Urinary bladder (tissue), 4 donors: ENCODE data around the gene LRCH4. TPM values are rescaled to one million over a fixed set of nuclear protein-coding genes. Genes with fewer than 3 reads are reported as not detected.

Experiments
- DNase-seq: peaks from one replicate; pipeline ENCODE4 v3.0.0-alpha.2; 2015; ENCODE audit errors: extremely low spot score
- H3K27ac ChIP-seq: one replicate; pipeline ENCODE4 v1.5.1; 2013; ENCODE audit warnings: low read depth, mild to moderate bottlenecking, moderate library complexity
- H3K36me3 ChIP-seq: one replicate; pipeline ENCODE4 v1.6.1; 2013; ENCODE audit warnings: mild to moderate bottlenecking, moderate library complexity; ENCODE audit not compliant: insufficient read depth
- H3K4me1 ChIP-seq: one replicate; pipeline ENCODE4 v1.6.1; 2013; ENCODE audit warnings: mild to moderate bottlenecking, moderate library complexity; ENCODE audit not compliant: insufficient read depth
- H3K4me3 ChIP-seq: one replicate; pipeline ENCODE4 v1.5.1; 2013; ENCODE audit warnings: low read depth, low read length
- WGBS: extraction: QIAGEN DNeasy Blood & Tissue Kit; methylation state at CpG from one replicate; pipeline ENCODE4 v1.1.7; 2013; 5-methylcytosine and 5-hydroxymethylcytosine counted together
- polyA plus RNA-seq: library from polyadenylated mRNA; stranded (reverse); fragments of 200-250 nt; gene quantifications from one replicate; pipeline ENCODE4 v1.2.3, GENCODE V29; 2013
- total RNA-seq: library from RNA; depleted of rRNA; stranded (reverse); fragments of >200 nt; gene quantifications from one replicate; pipeline ENCODE4 v1.2.3, GENCODE V29; 2014
- donor health status: healthy with polysubstance abuse.
- donor health status: healthy.

Gene LRCH4
- total and polyA plus RNA-seq, 2 donors, result 13.7 to 33.0 TPM

DNA sequence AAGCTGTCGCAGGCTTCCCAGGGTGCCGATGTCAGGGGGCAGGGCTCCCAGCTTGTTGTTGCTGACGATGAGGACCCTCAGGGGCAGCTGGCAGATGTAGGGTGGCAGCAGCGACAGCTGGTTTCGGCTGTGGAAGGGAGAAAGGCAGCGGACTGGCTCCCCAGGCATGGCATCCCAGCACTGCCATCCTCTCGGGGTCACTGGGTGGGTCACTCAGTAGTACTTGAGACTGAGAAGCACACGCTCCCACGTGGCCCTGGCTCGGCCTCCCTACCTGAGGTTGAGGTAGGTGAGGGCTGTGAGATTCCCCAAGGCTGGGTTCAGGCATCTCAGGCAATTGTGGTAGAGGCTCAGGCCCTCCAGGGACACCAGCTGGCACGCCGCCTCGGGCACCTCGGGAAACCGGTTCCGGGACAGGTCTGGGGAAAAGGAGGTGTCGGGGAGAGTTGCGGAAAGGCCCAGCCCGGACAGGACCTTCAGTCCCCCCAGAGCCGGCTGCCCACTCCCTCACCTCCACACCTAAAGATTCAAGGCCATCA, 3.8 kb downstream of the LRCH4 start:
- no peak for DNase-seq
- no peak overlapping the region for H3K4me3 ChIP-seq
- H3K27ac ChIP-seq, result no peak overlapping the region
- no peaks in the 10 kb centered on the region for H3K4me1 ChIP-seq
- peaks cover 4% of the 10 kb centered on the region for H3K36me3 ChIP-seq
- WGBS, result 91% methylated on average over 20 of the region's 20 CpGs

DNA sequence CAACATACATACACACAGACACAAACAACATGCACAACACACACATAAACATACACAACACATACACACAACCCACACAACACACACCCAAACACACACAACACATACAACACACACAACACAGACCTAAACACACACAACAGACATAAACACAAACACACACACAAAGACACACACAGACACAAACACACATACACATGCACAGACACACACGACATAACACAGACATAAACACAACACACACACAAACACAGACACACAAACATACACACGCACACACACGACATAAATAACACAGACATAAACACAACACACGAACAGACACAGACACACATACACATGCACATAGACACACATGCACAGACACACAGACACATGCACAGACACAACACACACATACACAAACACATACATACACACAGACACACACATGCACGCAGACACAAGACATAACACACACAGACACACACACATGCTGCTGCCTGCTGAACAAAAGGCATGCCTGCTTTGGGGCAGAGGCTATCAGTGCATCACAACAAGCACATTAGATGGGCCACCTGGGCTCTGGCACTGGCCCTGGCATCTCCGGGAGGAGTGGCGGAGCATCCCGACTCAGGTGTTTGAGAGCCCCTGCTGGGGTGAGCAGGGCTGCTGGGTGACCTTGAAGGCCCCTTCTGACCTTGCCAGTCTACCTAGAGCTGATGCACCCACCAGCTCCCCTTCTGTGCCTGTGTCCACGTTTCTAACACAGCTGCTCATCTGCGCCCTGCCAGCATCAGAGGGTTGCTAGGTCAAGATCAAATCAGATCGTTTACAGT, 5.3 kb downstream of the LRCH4 start:
- Histone ChIP-seq H3K27ac (no peak overlapping the region), H3K4me1 (no peaks in the 10 kb centered on the region), H3K36me3 (peaks cover 8% of the 10 kb centered on the region), H3K4me3 (no peak overlapping the region)
- no peak for DNase-seq
- whole genome bisulfite sequencing, result 85% methylated on average over 11 of the region's 11 CpGs

DNA sequence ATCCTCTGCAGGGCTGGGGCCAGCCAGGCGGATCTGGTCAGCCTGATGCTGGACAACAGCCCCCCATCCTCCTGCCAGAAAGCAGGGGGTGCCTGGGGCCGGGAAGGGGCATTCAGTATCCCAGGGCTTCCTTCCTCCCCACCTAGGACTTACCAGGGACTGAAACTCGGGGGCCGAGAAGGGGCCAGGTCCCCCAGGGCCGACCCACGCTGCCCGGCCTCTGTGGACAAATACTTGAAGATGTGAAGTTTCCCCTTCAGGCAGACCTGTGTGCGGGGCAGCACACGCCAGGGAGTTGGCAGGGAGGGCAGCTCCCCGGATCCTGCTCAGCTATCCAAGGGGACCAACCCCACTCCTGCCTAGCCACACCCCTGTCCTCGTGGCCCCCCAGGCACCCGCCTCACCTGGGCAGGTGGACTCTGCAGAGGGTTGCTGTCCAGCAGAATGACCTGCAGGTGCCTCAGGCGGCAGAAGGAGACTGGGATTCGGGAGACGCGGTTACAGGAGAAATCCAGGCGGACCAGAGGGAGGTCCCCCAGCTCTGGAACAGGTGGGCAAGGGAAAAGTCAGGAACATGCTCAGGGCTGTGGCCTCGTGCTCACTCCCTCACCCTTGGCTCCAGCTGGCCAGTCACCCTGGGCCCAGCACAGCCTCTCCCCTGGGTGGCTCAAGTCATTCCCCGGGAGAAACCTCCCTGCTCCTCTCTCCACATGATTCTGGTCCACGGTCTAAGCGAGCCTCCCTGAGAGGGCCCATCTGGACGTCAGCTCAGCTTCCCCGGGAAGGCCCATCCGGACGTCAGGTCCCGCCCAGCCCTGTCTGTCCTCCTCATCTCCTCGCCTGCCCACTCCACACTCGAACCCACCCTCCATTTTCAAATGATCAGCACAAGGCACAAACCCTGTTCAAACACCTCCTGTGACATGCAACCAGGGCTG, 7.4 kb downstream of the LRCH4 start:
- no peak for DNase-seq
- Histone ChIP-seq H3K4me3 (no peak overlapping the region), H3K36me3 (peaks cover 15% of the 10 kb centered on the region), H3K4me1 (no peaks in the 10 kb centered on the region), H3K27ac (no peak overlapping the region)
- 88% methylated on average over 28 of the region's 28 CpGs for WGBS

DNA sequence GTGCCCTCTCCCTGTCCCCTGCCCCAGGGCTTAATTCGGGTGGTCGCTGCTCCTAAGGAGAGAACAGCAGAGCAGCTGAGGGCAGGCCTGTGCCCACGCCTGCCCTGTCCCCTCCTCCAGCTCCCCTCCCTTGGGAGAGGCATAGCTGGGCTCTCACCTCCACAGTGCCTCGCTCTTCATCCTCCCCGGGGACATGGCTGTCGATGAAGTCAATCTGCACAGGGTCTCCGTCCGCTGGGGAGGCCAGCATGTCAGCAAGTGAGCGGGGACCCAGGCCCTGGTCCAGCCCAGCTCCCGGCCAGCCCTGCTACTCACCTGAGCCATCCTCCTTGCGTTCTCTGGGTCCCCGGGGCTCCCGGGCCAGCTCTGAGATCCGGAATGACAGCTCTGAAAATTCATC, 8.4 kb downstream of the LRCH4 start:
- WGBS, result 95% methylated on average over 14 of the region's 14 CpGs
- Histone ChIP-seq H3K4me3 (no peak overlapping the region), H3K4me1 (no peaks in the 10 kb centered on the region), H3K27ac (no peak overlapping the region), H3K36me3 (peaks cover 15% of the 10 kb centered on the region)
- DNase-seq, result no peak

DNA sequence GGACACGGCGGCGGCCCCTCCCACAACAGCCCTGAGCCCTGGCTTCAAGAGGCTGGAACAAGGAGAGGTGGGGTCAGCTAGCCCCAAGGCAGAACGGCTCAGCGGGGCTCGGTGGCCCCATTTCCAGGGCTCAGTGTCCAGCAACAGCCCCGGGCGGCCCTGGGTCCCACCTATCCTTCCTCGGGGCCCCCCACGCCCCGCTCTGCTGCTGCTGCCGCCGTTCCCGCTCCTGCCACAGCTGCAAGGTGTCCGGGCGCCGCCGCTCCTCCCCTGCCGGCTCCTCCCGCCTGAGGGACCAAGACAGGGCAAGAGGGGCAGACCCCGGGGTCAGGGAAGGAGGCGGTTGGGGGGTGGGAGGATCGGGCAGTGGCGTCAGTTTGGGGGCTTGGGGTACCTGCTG, 8.8 kb downstream of the LRCH4 start:
- no peak overlapping the region for H3K27ac ChIP-seq
- no peak overlapping the region for H3K4me3 ChIP-seq
- H3K4me1 ChIP-seq, result no peaks in the 10 kb centered on the region
- H3K36me3 ChIP-seq, result peaks cover 15% of the 10 kb centered on the region
- DNase-seq, result no peak
- WGBS, result 92% methylated on average over 24 of the region's 24 CpGs

DNA sequence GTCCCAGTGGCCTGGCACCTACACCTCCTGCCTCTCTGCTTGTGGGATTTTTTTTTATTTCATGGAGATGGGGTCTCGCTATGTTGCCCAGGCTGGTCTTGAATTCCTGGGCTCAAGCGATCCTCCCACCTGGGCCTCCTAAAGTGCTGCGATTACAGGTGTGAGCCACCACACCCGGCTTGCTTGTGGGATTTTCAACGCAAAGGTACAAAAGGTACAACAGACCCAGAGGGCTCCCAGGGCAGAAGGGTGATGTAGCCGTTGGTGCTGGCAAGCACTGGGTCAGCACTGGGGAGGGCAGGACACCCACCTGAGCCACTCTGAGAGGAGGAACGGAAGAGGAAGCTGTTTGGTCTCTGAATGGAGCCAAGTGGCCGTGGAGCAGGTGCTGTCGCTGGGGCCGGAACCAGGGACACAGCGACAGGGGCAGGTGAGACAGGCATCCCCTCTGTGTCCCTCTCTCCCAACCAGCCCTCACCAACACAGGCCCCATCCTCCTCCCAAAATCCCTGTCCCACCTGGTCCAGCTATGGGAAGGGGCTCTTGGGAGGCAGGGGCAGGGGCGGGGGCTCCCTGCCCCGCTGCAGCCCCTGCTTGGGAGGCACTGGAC, 9.4 kb downstream of the LRCH4 start:
- WGBS, result 95% methylated on average over 13 of the region's 13 CpGs
- DNase-seq, result no peak
- no peak overlapping the region for H3K27ac ChIP-seq
- no peak overlapping the region for H3K4me3 ChIP-seq
- H3K36me3 ChIP-seq, result peaks cover 15% of the 10 kb centered on the region
- no peaks in the 10 kb centered on the region for H3K4me1 ChIP-seq

DNA sequence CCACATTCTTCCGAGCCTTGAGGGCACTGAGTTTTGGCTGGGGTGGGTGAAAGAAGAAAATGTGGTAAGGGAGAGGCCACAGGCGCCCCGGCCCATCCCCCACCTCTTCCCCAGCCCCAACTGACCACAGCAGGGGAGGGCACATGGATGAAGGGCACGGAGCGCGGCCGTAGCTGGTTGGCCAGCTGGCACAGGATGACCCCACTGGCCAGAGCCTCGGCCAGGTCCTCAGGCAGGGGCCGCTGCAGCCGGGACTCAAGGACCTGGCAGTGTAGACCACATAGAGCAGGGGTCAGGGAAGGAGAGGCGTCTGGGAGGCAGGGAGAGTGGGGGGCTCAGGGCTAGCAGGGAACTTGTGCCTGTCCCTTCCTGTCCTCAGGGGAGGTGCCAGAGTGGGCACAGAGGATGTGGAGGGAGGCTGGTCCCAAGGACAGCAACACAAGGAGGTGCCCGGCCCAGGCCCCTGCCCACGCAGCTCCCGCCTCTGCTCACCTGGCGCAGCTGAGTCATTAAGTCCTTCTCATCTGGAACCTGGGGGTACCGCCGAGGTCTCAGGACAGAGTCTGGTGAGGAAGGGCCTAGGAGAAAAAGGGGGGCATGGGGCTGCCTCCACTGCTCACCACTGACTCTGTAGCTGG, 10.1 kb downstream of the LRCH4 start:
- Histone ChIP-seq H3K36me3 (peaks cover 15% of the 10 kb centered on the region), H3K4me1 (no peaks in the 10 kb centered on the region), H3K27ac (no peak overlapping the region), H3K4me3 (no peak overlapping the region)
- no peak for DNase-seq
- WGBS, result 90% methylated on average over 17 of the region's 17 CpGs

DNA sequence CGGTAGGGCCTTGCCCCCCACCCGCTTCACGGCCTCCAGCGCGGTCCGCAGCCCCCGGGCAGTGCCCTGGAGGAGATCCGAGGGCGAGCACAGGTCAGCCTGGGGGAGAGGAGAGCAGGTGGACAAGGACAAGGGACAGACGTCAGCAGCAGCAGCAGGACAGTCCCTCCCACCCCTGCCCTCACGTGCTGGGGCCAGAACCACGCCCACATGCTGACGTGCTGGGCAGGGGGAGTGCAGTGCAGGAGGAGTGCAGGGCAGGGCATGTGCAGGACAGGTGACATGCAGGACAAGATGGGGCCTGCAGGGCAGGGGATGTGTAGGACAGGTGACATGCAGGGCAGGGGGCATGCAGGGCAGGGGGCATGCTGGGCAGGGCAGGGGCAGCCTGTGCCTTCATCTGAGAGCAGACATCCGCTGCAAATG, 10.7 kb downstream of the LRCH4 start:
- Histone ChIP-seq H3K36me3 (peaks cover 15% of the 10 kb centered on the region), H3K27ac (no peak overlapping the region), H3K4me1 (no peaks in the 10 kb centered on the region), H3K4me3 (no peak overlapping the region)
- DNase-seq, result no peak
- 80% methylated on average over 14 of the region's 14 CpGs for WGBS

DNA sequence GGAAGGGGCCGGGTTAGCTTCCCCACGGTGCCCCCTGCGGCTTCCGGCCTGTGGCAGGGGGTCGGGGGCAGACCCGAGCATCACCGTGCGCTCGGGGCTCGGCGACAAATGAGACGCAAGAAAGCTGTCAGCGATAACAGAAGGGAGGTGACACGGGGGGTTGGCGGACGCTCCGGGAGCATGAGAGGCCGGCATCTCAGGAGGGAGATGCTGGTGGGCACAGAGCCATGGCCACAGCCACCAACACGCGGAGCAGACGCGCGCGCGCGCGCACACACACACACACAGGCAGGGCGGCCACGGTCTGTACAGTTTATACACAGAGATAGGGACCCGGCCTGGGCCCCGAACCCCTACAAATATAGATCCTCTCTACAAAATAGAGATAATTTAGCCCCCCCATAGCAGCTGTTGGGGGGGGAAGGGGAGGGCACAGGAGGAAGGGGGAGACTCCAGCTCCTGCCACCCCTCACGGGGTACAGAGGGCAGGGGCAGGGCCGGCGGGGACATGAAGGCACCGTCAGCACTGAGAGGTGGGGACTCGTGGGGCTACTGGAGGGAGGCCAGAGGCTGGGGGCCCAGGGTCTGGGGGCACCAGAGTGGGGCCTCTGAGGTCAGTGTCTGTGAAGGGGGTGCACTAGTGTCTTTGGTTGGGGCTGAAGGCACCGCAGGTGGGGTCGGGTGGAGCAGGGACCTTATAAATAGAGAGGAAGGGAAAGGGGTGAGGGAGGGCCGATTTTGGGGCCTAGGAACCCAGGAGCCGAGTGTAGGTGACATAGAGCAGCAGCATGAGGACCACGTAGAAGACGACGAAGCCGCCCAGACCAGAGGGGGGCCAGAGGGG, 11.3 kb downstream of the LRCH4 start:
- peaks cover 15% of the 10 kb centered on the region for H3K36me3 ChIP-seq

DNA sequence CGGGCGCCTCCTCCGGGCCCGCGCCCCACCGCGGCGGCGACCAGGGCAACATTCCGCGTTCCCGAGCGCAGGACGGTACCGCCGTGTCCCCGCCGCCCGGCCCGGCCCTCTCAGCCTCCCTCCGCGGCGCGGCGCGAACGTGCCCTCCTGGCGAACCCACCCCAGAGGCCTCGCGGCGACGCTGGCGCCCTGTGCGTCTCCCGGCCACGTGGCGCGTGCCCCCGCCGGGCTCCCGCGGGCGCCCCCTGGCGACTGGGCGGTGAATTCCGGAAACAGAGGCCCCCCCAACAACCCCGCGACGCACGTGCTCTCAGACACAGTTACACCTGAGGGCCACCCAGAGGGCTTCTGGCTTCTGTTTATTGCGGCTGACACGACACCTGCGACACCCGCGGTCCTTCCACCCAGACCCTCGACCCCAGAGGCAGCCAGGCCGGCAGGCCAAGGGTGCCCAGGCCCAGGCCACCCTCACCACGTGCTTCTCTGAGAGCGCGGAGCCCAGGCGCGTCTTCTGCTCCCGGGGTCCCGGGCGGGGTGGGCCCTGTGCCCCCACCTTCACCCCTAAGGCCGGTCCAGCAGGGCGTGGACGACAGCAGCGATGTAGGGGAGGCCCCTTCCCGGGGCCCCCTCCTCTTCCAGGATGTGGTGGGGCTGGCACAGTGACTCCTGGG, 12.1 kb downstream of the LRCH4 start, which contains the start of gene SAP25:
TSS of gene SAP25 (minus strand) at position 210 of the 671 bp plus-strand sequence. CDS start at position 52, 158 bp downstream.
- Histone ChIP-seq H3K36me3 (peaks cover 15% of the 10 kb centered on the region), H3K4me1 (no peaks in the 10 kb centered on the region), H3K4me3 (no peak within 1 kb of the TSS), H3K27ac (no peak within 1 kb of the TSS)
- 91% methylated on average over 70 of the region's 70 CpGs for WGBS
- DNase-seq, result no peak

More for the DNA sequence above, 11.3 kb downstream of the LRCH4 start:
- DNase-seq, result no peak
- no peak overlapping the region for H3K4me3 ChIP-seq
- 89% methylated on average over 44 of the region's 44 CpGs for WGBS
- no peaks in the 10 kb centered on the region for H3K4me1 ChIP-seq
- H3K27ac ChIP-seq, result no peak overlapping the region

DNA sequence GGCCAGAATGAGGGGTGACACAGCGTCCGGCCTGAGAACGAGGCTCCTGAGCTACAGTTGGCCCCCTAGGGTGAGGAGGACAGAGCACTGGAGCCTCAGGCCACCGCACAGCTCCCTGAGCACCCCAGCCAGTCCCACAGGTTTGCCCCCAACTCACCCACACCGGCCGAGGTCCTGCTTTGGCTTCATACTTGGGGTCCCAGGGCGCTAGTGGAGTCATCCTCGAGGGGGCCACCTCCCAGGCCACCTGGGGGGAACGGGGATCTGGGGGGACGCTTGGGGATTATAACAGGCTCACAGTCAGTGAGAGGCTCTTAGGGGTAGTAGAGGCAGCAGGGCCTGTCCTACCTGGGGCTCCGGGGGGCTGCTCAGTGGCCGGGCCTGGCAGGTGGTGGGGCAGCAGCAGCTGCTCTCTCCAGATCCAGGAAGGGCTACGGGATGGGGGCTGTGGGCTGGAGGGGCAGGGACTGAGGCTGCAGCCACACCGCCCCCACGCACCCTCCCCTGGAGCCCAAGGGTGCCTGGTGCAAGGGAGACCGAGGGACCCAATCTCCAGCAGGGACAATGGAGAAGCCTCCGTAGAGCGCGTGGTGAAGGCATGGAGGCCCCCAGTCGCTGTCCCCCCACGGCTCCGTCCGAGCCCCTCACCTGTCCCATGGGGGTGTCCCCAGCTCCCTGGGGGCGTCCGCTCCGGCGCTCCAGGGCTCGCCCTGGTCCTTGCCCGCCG, 12.8 kb downstream of the LRCH4 start:
- WGBS, result 94% methylated on average over 30 of the region's 30 CpGs
- H3K27ac ChIP-seq, result no peak overlapping the region
- no peak overlapping the region for H3K4me3 ChIP-seq
- DNase-seq, result no peak
- H3K4me1 ChIP-seq, result no peaks in the 10 kb centered on the region
- H3K36me3 ChIP-seq, result peaks cover 15% of the 10 kb centered on the region
